Liver (tissue), 3 donors: ENCODE results near the gene C2CD4D.

ENCODE experiments used
- CTCF ChIP-seq: fragments of 150-350 bp; IDR thresholded peaks from 2 replicates; pipeline ENCODE4 v1.5.1; 2017; ENCODE audit warnings: improper control_type of control experiment, low read depth, low read length; ENCODE audit not compliant: missing input control
- MAX ChIP-seq: IDR thresholded peaks from 2 replicates; pipeline ENCODE4 v1.6.1; 2016; ENCODE audit warnings: antibody characterized with exemption
- RAD21 ChIP-seq, 2 donors: IDR thresholded peaks; 2 replicates each; pipeline ENCODE4 v1.6.1; 2016; ENCODE audit warnings: antibody characterized with exemption in 2 of 2, mild to moderate bottlenecking in 2 of 2
- REST ChIP-seq: IDR thresholded peaks from 2 replicates; pipeline ENCODE4 v1.6.1; 2016; ENCODE audit warnings: antibody characterized with exemption, mild to moderate bottlenecking
- RXRA ChIP-seq, 2 donors: IDR thresholded peaks; 2 replicates each; pipeline ENCODE4 v1.6.1; 2017 to 2018; ENCODE audit warnings: antibody characterized with exemption in 2 of 2, mild to moderate bottlenecking in 1 of 2
- SP1 ChIP-seq: IDR thresholded peaks from 2 replicates; pipeline ENCODE4 v1.6.1; 2018; ENCODE audit warnings: antibody characterized with exemption, mild to moderate bottlenecking
- TAF1 ChIP-seq: conservative IDR thresholded peaks from 2 replicates; pipeline ENCODE4 v1.6.1; 2016; ENCODE audit warnings: antibody characterized with exemption, mild to moderate bottlenecking
- YY1 ChIP-seq: IDR thresholded peaks from 2 replicates; pipeline ENCODE4 v1.6.1; 2016; ENCODE audit warnings: antibody characterized with exemption, mild to moderate bottlenecking
- donor health status: healthy.
- donor health status: healthy.

- TF ChIP-seq CTCF = no peak
- no peak for TF ChIP-seq MAX
- TF ChIP-seq TAF1 = no peak
- no peak for TF ChIP-seq REST
- TF ChIP-seq RAD21 (IDR thresholded peaks at IDR 0.05) = no peak
- no peak for TF ChIP-seq YY1
- TF ChIP-seq RXRA (IDR thresholded peaks at IDR 0.05) = no peak
- TF ChIP-seq SP1 = no peak
Measured at GRCh38 chr1:151846062-151846568, 6.5 kb upstream of the C2CD4D start.
